Cortex of kidney (tissue), 1 donor: ENCODE measurements around the gene IL23R.

Experiments
- DNase-seq: peaks from one replicate; lab custom pipeline; 2025; lab: John Stamatoyannopoulos, UW

Gene IL23R

GRCh38 chr1:67242016-67242415 lies 75.8 kb downstream of the IL23R start:
- DNase-seq = no peak

- DNase-seq = no peak
Observed at GRCh38 chr1:67250051-67250653, 83.9 kb downstream of the IL23R start.

- DNase-seq = no peak
Observed at GRCh38 chr1:67256291-67257172, 90.3 kb downstream of the IL23R start.

- DNase-seq = no peak
Observed at GRCh38 chr1:67257173-67257535, 90.9 kb downstream of the IL23R start.

- no peak for DNase-seq
Observed at GRCh38 chr1:67261680-67262079, 95.4 kb downstream of the IL23R start.

- DNase-seq = no peak
Observed at GRCh38 chr1:67262735-67263134, 96.5 kb downstream of the IL23R start.

- no peak for DNase-seq
Observed at GRCh38 chr1:67264152-67264551, 97.9 kb downstream of the IL23R start.

- no peak for DNase-seq
Observed at GRCh38 chr1:67264899-67265298, 98.6 kb downstream of the IL23R start.

GRCh38 chr1:67269061-67269460 lies 102.8 kb downstream of the IL23R start:
- no peak for DNase-seq

- no peak for DNase-seq
Observed at GRCh38 chr1:67270541-67270940, 104.3 kb downstream of the IL23R start.

GRCh38 chr1:67273591-67273990 lies 107.3 kb downstream of the IL23R start:
- DNase-seq = no peak

GRCh38 chr1:67274623-67275325 lies 108.5 kb downstream of the IL23R start:
- DNase-seq = no peak

GRCh38 chr1:67280696-67281095 lies 114.4 kb downstream of the IL23R start:
- DNase-seq = no peak

- no peak for DNase-seq
Observed at GRCh38 chr1:67281244-67281643, 115.0 kb downstream of the IL23R start.

GRCh38 chr1:67285780-67286488 lies 119.7 kb downstream of the IL23R start:
- DNase-seq = no peak

- DNase-seq = no peak
Observed at GRCh38 chr1:67290236-67290635, 124.0 kb downstream of the IL23R start.

- no peak for DNase-seq
Observed at GRCh38 chr1:67294836-67295617, 128.8 kb downstream of the IL23R start.

- DNase-seq = no peak
Observed at GRCh38 chr1:67298762-67299161, 132.5 kb downstream of the IL23R start.

GRCh38 chr1:67299296-67299695 lies 133.0 kb downstream of the IL23R start:
- DNase-seq = no peak

GRCh38 chr1:67300561-67300960 lies 134.3 kb downstream of the IL23R start:
- DNase-seq = no peak

GRCh38 chr1:67304023-67304422 lies 137.8 kb downstream of the IL23R start:
- no peak for DNase-seq

GRCh38 chr1:67306547-67306946 lies 140.3 kb downstream of the IL23R start:
- no peak for DNase-seq
